Trophoblast cell (in vitro differentiated cells and primary cell): ENCODE measurements around the gene DPP9. TPM values are rescaled to one million over a fixed set of nuclear protein-coding genes. Genes with fewer than 3 reads are reported as not detected.
A peak's percentile ranks its signal among the peaks of the same experiment; 100 is the strongest.

ENCODE experiments used
- DNase-seq, 2 donors: peaks; one replicate each; pipeline ENCODE4 v3.0.0-alpha.2; 2016
- H2AFZ ChIP-seq: 2 replicates; pipeline ENCODE4 v1.6.1; 2013; ENCODE audit warnings: low read length, moderate library complexity, mild to moderate bottlenecking; ENCODE audit not compliant: insufficient read depth, poor library complexity
- H2AK5ac ChIP-seq: 2 replicates; pipeline ENCODE4 v1.6.1; 2013; ENCODE audit warnings: mild to moderate bottlenecking, low read length
- H2BK120ac ChIP-seq: 2 replicates; pipeline ENCODE4 v1.6.1; 2013; ENCODE audit warnings: low read length, mild to moderate bottlenecking, moderate library complexity; ENCODE audit not compliant: insufficient read depth, poor library complexity
- H2BK12ac ChIP-seq: 2 replicates; pipeline ENCODE4 v1.6.1; 2013; ENCODE audit warnings: mild to moderate bottlenecking, low read length, moderate library complexity
- H2BK5ac ChIP-seq: 2 replicates; pipeline ENCODE4 v1.6.1; 2013; ENCODE audit warnings: low read length, low read depth, moderate library complexity, mild to moderate bottlenecking; ENCODE audit not compliant: poor library complexity
- H3K14ac ChIP-seq: 2 replicates; pipeline ENCODE4 v1.6.1; 2013; ENCODE audit warnings: mild to moderate bottlenecking, low read length
- H3K18ac ChIP-seq: 2 replicates; pipeline ENCODE4 v1.6.1; 2013; ENCODE audit warnings: mild to moderate bottlenecking, low read length
- H3K23ac ChIP-seq: 2 replicates; pipeline ENCODE4 v1.6.1; 2013; ENCODE audit warnings: low read length
- H3K27ac ChIP-seq: 2 replicates; pipeline ENCODE4 v1.5.1; 2013; ENCODE audit warnings: low read depth, mild to moderate bottlenecking, inconsistent platforms, low read length, moderate library complexity
- H3K27me3 ChIP-seq: 2 replicates; pipeline ENCODE4 v1.6.1; 2013; ENCODE audit warnings: inconsistent platforms, mild to moderate bottlenecking, low read length, moderate library complexity; ENCODE audit not compliant: insufficient read depth
- H3K36me3 ChIP-seq, 2 experiments: 1 replicate in 1 of 2; 2 replicates in 1 of 2; pipeline ENCODE4 v1.6.1; 2013; ENCODE audit warnings: low read length in 2 of 2, mild to moderate bottlenecking in 2 of 2, moderate library complexity in 1 of 2; ENCODE audit not compliant: insufficient read depth in 2 of 2, control insufficient read depth in 1 of 2
- H3K4ac ChIP-seq: 2 replicates; pipeline ENCODE4 v1.6.1; 2013; ENCODE audit warnings: low read depth, mild to moderate bottlenecking, low read length, moderate library complexity
- H3K4me1 ChIP-seq, 2 experiments: 1 replicate in 1 of 2; 2 replicates in 1 of 2; pipeline ENCODE4 v1.6.1; 2013; ENCODE audit warnings: low read length in 2 of 2, mild to moderate bottlenecking in 2 of 2, moderate library complexity in 1 of 2; ENCODE audit not compliant: insufficient read depth in 2 of 2, control insufficient read depth in 1 of 2
- H3K4me2 ChIP-seq: 2 replicates; pipeline ENCODE4 v1.6.1; 2013; ENCODE audit warnings: inconsistent platforms, mild to moderate bottlenecking, low read length, moderate library complexity
- H3K4me3 ChIP-seq: 2 replicates; pipeline ENCODE4 v1.5.1; 2013; ENCODE audit warnings: mild to moderate bottlenecking, low read depth, low read length, inconsistent platforms
- H3K79me1 ChIP-seq: one replicate; pipeline ENCODE4 v1.6.1; 2013; ENCODE audit warnings: low read length
- H3K79me2 ChIP-seq: 2 replicates; pipeline ENCODE4 v1.6.1; 2013; ENCODE audit warnings: low read length, mild to moderate bottlenecking; ENCODE audit not compliant: control insufficient read depth, insufficient read depth, poor library complexity
- H3K9ac ChIP-seq: 2 replicates; pipeline ENCODE4 v1.6.1; 2013; ENCODE audit warnings: mild to moderate bottlenecking, low read length
- H3K9me3 ChIP-seq: 2 replicates; pipeline ENCODE4 v1.6.1; 2013; ENCODE audit warnings: low read depth, mild to moderate bottlenecking, control low read depth, inconsistent platforms, low read length; ENCODE audit not compliant: insufficient read depth
- H4K12ac ChIP-seq: 2 replicates; pipeline ENCODE4 v1.6.1; 2013; ENCODE audit warnings: low read depth, mild to moderate bottlenecking, low read length, moderate library complexity
- H4K8ac ChIP-seq: 2 replicates; pipeline ENCODE4 v1.6.1; 2013; ENCODE audit warnings: low read depth, mild to moderate bottlenecking, low read length, moderate library complexity
- H4K91ac ChIP-seq: one replicate; pipeline ENCODE4 v1.6.1; 2013; ENCODE audit warnings: low read depth, mild to moderate bottlenecking, low read length, moderate library complexity
- WGBS: extraction: QIAGEN DNeasy Blood & Tissue Kit; methylation state at CpG from one replicate; pipeline ENCODE4 v1.1.7; 2013; ENCODE audit warnings: missing lambda C conversion rate; ENCODE audit not compliant: insufficient read length, insufficient coverage; ENCODE audit errors: extremely low coverage; 5-methylcytosine and 5-hydroxymethylcytosine counted together
- polyA plus RNA-seq: library from polyadenylated mRNA; stranded (reverse); fragments of 200-250 nt; gene quantifications from 2 replicates; pipeline ENCODE4 v1.2.3, GENCODE V29; 2013

The DPP9 gene
- polyA plus RNA-seq: 29.5 and 30.5 TPM in 2 replicates

- Histone ChIP-seq H3K9ac (peak within 1 kb of the TSS; percentile 11), H2AK5ac (peak within 1 kb of the TSS; percentile 46), H2BK12ac (no peak within 1 kb of the TSS), H4K12ac (peak within 1 kb of the TSS; percentile 67), H3K4ac (peak within 1 kb of the TSS; percentile 25), H3K23ac (no peak within 1 kb of the TSS), H3K79me1 (peaks cover 5% of the 10 kb centered on the region), H2BK120ac (peak within 1 kb of the TSS; percentile 27), H3K18ac (peak within 1 kb of the TSS; percentile 79), H3K27me3 (no peaks in the 10 kb centered on the region), H3K36me3 (peaks cover 23 to 25% of the 10 kb centered on the region in 2 experiments), H3K4me2 (peak within 1 kb of the TSS; percentile 70), H3K14ac (peak within 1 kb of the TSS; percentile 77), H3K4me3 (peak within 1 kb of the TSS; percentile 98), H4K91ac (peak within 1 kb of the TSS; percentile 84), H4K8ac (peak within 1 kb of the TSS; percentile 91), H3K4me1 (peaks cover 9% of the 10 kb centered on the region in 2 experiments), H2AFZ (peak within 1 kb of the TSS; percentile 81), H3K27ac (peak within 1 kb of the TSS; percentile 21), H3K79me2 (peaks cover 11% of the 10 kb centered on the region), H3K9me3 (no peaks in the 10 kb centered on the region), H2BK5ac (peak within 1 kb of the TSS; percentile 19)
- no CpG with 5 or more reads among the region's 79 CpGs for WGBS
- DNase-seq: peak; percentile 99
These were observed at the start of gene DPP9 for GRCh38 chr19:4723595-4724514. DPP9 (minus strand) TSS chr19:4723842; CDS start chr19:4719906, 3,936 bp downstream.

DNA sequence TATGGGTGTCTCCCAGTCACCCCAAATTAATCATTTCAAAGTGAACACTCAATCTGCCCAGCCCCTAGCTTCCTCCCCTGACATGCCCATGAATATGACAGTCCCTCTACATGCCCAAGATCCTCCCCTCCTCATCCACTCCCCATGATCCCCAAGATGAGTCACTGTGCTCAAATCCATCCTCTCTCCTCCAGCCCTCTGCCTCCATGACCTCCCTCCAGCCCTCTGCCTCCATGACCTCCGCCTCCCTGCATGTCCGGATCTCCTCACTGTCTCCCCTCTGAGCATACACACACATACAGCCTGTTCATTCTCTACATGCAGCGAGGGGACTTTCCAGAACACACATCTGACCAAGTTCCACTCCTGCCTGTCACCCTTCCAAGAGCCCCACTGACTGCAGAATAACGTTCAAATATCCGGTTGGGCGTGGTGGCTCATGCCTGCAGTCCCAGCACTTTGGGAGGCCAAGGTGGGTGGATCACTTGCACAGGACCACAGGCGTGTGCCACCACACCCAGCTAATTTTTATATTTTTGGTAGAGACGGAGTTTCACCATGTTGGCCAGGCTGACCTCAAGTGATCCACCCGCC is 49.5 kb upstream of the DPP9 start:
- Histone ChIP-seq H3K18ac (no peak overlapping the region), H2BK5ac (no peak overlapping the region), H3K27me3 (no peaks in the 10 kb centered on the region), H4K91ac (no peak overlapping the region), H3K27ac (no peak overlapping the region), H3K36me3 (no peaks in the 10 kb centered on the region), H2BK12ac (no peak overlapping the region), H3K9me3 (no peaks in the 10 kb centered on the region), H3K14ac (no peak overlapping the region), H3K4ac (no peak overlapping the region), H4K8ac (no peak overlapping the region), H3K79me2 (no peaks in the 10 kb centered on the region), H3K79me1 (no peaks in the 10 kb centered on the region), H2BK120ac (no peak overlapping the region), H4K12ac (no peak overlapping the region), H2AK5ac (no peak overlapping the region), H3K4me2 (no peak overlapping the region), H2AFZ (no peak overlapping the region), H3K9ac (no peak overlapping the region), H3K4me3 (no peak overlapping the region), H3K23ac (no peak overlapping the region), H3K4me1 (no peaks in the 10 kb centered on the region)
- peak in 1 of 2 donors; percentile 34 for DNase-seq
- WGBS: no CpG with 5 or more reads among the region's 9 CpGs

DNA sequence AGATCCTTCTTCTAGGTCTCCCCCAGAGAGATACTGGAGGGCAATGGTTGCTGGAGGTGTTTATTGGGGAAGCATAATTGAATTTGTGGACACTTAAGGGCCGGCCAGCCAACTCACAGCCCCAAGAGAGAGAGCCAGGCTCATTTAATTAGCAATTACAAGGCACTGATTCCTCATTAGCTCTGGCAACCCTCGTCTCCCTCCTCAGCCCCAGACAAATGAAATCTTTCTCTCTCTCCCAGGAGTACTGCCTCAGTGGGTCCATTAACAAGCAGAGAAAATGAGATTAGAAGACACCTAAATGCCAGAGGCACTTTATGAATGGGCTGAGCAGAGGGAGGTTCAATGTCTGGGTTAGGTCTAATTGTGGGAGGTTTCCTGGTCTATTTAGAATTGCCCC is 48.9 kb upstream of the DPP9 start:
- Histone ChIP-seq H2AFZ (no peak overlapping the region), H3K4ac (no peak overlapping the region), H2BK5ac (no peak overlapping the region), H3K79me2 (no peaks in the 10 kb centered on the region), H2AK5ac (no peak overlapping the region), H4K8ac (no peak overlapping the region), H3K27ac (no peak overlapping the region), H2BK120ac (no peak overlapping the region), H3K4me1 (no peaks in the 10 kb centered on the region), H4K91ac (no peak overlapping the region), H3K18ac (no peak overlapping the region), H3K9me3 (no peaks in the 10 kb centered on the region), H4K12ac (no peak overlapping the region), H2BK12ac (no peak overlapping the region), H3K4me2 (no peak overlapping the region), H3K23ac (no peak overlapping the region), H3K4me3 (no peak overlapping the region), H3K36me3 (no peaks in the 10 kb centered on the region), H3K79me1 (no peaks in the 10 kb centered on the region), H3K27me3 (no peaks in the 10 kb centered on the region), H3K14ac (no peak overlapping the region), H3K9ac (no peak overlapping the region)
- DNase-seq: no peak
- WGBS: no CpG with 5 or more reads among the region's 2 CpGs

- Histone ChIP-seq H3K23ac (no peak overlapping the region), H2BK5ac (no peak overlapping the region), H2BK120ac (no peak overlapping the region), H4K12ac (no peak overlapping the region), H3K36me3 (no peaks in the 10 kb centered on the region), H3K4ac (no peak overlapping the region), H3K4me3 (no peak overlapping the region), H3K9me3 (no peaks in the 10 kb centered on the region), H3K27me3 (no peaks in the 10 kb centered on the region), H2AK5ac (no peak overlapping the region), H3K18ac (no peak overlapping the region), H3K14ac (no peak overlapping the region), H4K8ac (no peak overlapping the region), H3K4me2 (no peak overlapping the region), H3K27ac (no peak overlapping the region), H2AFZ (no peak overlapping the region), H3K79me2 (no peaks in the 10 kb centered on the region), H3K4me1 (no peaks in the 10 kb centered on the region), H3K9ac (no peak overlapping the region), H2BK12ac (no peak overlapping the region), H4K91ac (no peak overlapping the region), H3K79me1 (no peaks in the 10 kb centered on the region)
- peak; percentile 85 to 98 for DNase-seq
- no CpG with 5 or more reads among the region's 37 CpGs for WGBS
These were observed 45.5 kb upstream of the DPP9 start for GRCh38 chr19:4768934-4769777.
